Mesothelial cell of epicardium (in vitro differentiated cells): Measurements from ENCODE around the gene SLC8A3. TPM values are rescaled to one million over a fixed set of nuclear protein-coding genes. Genes with fewer than 3 reads are reported as not detected.

ENCODE experiments used
- DNase-seq, 2 experiments: peaks; one replicate each; pipeline ENCODE4 v3.0.0; 2021; ENCODE audit warnings: low spot score in 2 of 2; ENCODE audit not compliant: unreplicated experiment in 2 of 2
- H3K27ac Mint-ChIP-seq: 2 replicates; pipeline ENCODE4 v1.8.0; 2021; ENCODE audit warnings: mixed read lengths
- H3K27me3 Mint-ChIP-seq: 2 replicates; pipeline ENCODE4 v1.8.0; 2021; ENCODE audit warnings: low read depth, mixed read lengths
- H3K36me3 Mint-ChIP-seq: 2 replicates; pipeline ENCODE4 v1.8.0; 2021; ENCODE audit warnings: mixed read lengths
- H3K4me1 Mint-ChIP-seq: 2 replicates; pipeline ENCODE4 v1.8.0; 2021; ENCODE audit warnings: mixed read lengths
- H3K4me3 Mint-ChIP-seq: 2 replicates; pipeline ENCODE4 v1.8.0; 2021; ENCODE audit warnings: mild to moderate bottlenecking, moderate library complexity, mixed read lengths
- H3K9me3 Mint-ChIP-seq: 2 replicates; pipeline ENCODE4 v1.8.0; 2021; ENCODE audit warnings: mixed read lengths
- total RNA-seq: library from RNA; stranded (reverse); gene quantifications from 3 replicates; pipeline ENCODE4 v1.2.1, GENCODE V29; 2021
- TF ChIP-seq, protein P1 (sequence below): fragments of 200-600 bp; sonication (generic); IDR thresholded peaks from one replicate; pipeline ENCODE4 v1.5.0; 2021; ENCODE audit warnings: antibody characterized with exemption; ENCODE audit not compliant: unreplicated experiment

SLC8A3 gene
- total RNA-seq, 1 donor from 2014 or later = 0.27 TPM

DNA sequence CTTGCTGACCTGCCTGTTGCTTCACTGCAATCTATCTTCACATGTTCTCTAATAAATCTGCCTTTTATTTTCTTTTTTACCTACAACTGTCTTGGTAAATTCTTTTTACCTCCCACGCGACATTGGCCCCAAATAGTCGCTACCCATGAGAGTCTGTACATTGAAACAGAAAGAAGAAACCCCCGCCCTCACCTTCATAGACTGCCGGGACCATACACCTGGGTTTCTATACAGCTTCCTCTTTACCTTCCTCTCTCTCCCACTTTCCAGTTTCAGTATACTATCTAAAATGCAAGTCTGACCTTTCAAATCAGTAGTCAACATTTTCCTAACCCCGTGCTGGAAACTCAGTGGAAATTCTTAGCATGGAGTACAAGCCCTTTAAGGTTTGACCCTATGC, 4.8 kb downstream of the SLC8A3 start:
- Mint-ChIP-seq H3K36me3 (no peaks in the 10 kb centered on the region), H3K4me3 (no peak overlapping the region), H3K27me3 (peaks cover 46% of the 10 kb centered on the region), H3K4me1 (peaks cover 12% of the 10 kb centered on the region), H3K9me3 (no peaks in the 10 kb centered on the region), H3K27ac (no peak overlapping the region)
- TF ChIP-seq, protein P1, sequence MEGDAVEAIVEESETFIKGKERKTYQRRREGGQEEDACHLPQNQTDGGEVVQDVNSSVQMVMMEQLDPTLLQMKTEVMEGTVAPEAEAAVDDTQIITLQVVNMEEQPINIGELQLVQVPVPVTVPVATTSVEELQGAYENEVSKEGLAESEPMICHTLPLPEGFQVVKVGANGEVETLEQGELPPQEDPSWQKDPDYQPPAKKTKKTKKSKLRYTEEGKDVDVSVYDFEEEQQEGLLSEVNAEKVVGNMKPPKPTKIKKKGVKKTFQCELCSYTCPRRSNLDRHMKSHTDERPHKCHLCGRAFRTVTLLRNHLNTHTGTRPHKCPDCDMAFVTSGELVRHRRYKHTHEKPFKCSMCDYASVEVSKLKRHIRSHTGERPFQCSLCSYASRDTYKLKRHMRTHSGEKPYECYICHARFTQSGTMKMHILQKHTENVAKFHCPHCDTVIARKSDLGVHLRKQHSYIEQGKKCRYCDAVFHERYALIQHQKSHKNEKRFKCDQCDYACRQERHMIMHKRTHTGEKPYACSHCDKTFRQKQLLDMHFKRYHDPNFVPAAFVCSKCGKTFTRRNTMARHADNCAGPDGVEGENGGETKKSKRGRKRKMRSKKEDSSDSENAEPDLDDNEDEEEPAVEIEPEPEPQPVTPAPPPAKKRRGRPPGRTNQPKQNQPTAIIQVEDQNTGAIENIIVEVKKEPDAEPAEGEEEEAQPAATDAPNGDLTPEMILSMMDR = no peak
- no peak for DNase-seq

DNA sequence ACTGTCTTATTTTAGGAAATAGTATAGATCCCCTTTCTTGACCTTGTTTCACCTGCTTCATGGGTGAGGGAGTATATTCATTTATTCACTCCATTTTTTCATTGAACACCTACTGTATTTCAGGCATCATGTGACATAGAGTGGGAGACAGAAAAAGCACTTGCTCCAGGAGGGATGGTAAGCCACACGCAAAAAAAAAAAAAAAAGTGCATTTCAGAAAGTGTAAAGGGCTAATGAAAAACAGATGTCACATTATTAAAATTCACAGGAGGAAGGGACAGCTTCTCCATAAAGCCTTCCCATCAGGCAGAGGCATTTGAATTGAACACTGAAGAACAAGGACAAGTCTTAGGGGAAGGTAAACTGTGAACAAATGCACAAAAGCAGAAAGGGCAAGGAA, 7.5 kb downstream of the SLC8A3 start:
- no peak overlapping the region for H3K4me3 Mint-ChIP-seq
- H3K27ac Mint-ChIP-seq = no peak overlapping the region
- H3K27me3 Mint-ChIP-seq = peaks cover 43% of the 10 kb centered on the region
- TF ChIP-seq, protein P1 = no peak
- DNase-seq = no peak
- H3K9me3 Mint-ChIP-seq = no peaks in the 10 kb centered on the region
- H3K4me1 Mint-ChIP-seq = no peaks in the 10 kb centered on the region
- H3K36me3 Mint-ChIP-seq = no peaks in the 10 kb centered on the region

DNA sequence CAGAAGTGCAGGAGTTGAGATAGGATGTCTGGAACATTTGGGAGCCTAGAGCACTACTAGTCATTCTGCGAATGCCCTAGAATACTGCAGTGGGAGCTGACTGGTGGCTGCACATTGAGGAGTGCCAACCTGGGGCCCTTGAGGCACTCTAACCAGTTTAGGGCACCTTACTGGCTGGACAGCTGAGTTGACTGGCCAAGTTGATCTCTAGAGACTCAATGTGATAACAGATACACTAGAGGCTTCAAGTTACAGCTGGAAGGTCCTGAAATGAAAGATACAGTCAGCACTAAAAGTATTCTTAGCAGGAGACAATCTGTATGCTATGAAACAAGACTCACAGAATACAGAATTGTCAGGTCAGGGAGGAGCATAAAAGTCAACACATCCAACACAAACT, 8.0 kb downstream of the SLC8A3 start:
- peaks cover 37% of the 10 kb centered on the region for H3K27me3 Mint-ChIP-seq
- H3K4me3 Mint-ChIP-seq = no peak overlapping the region
- TF ChIP-seq, protein P1 = no peak
- no peaks in the 10 kb centered on the region for H3K9me3 Mint-ChIP-seq
- H3K27ac Mint-ChIP-seq = no peak overlapping the region
- DNase-seq = no peak
- H3K36me3 Mint-ChIP-seq = no peaks in the 10 kb centered on the region
- H3K4me1 Mint-ChIP-seq = no peaks in the 10 kb centered on the region

DNA sequence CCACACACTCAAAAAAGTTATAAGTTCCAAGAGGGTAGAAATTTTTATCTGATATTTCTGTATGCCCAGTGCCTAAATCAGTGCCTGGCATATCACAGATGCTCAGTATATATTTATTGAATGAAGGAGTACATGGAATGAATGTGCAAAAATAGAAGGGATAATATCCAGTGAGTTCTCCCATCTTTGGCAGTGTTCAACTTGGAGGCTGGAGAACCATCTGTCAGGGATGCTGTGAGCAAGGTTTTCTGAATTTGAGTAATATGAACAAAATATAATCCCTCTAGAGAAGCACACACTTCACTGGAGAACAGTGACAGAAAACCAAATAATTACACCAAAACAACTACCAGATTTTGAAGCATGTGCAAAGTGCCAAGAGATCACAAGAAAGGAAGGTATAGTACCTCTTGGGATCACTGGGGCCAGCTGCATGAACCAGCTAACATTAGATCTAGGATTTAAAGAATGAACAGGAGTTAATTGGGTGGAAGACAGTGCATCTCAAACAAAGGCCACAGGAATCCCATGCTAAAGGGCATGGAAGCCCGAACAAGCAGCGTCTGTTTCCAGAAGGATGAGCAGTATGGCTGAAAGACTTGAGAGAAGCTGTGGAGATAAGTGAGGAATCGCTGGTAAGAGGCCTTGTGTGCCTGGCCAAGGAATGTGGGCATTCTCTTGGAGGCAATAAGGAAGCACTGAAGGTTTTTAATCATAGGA, 11.5 kb downstream of the SLC8A3 start:
- H3K9me3 Mint-ChIP-seq = no peaks in the 10 kb centered on the region
- H3K36me3 Mint-ChIP-seq = no peaks in the 10 kb centered on the region
- no peaks in the 10 kb centered on the region for H3K4me1 Mint-ChIP-seq
- DNase-seq = no peak
- TF ChIP-seq, protein P1 = no peak
- no peak overlapping the region for H3K27ac Mint-ChIP-seq
- H3K27me3 Mint-ChIP-seq = peaks cover 57% of the 10 kb centered on the region
- no peak overlapping the region for H3K4me3 Mint-ChIP-seq

GRCh38 chr14:70173569-70173968, 15.2 kb downstream of the SLC8A3 start:
- H3K36me3 Mint-ChIP-seq = no peaks in the 10 kb centered on the region

More at GRCh38 chr14:70173569-70173968, 15.2 kb downstream of the SLC8A3 start:
- H3K4me3 Mint-ChIP-seq = no peak overlapping the region
- no peaks in the 10 kb centered on the region for H3K9me3 Mint-ChIP-seq
- TF ChIP-seq, protein P1 = no peak
- no peak for DNase-seq
- peaks cover 60% of the 10 kb centered on the region for H3K27me3 Mint-ChIP-seq
- no peak overlapping the region for H3K27ac Mint-ChIP-seq
- no peaks in the 10 kb centered on the region for H3K4me1 Mint-ChIP-seq
